22Rv1 (cell line): ENCODE data around the gene SPEG.

Experiments
- H3K27ac ChIP-seq: fragments of 450-650 bp; 2 replicates; pipeline ENCODE4 v1.5.1; 2017
- ZFX ChIP-seq: fragments of 450-650 bp; IDR thresholded peaks from 2 replicates; pipeline ENCODE4 v1.6.1; 2017; ENCODE audit warnings: antibody characterized with exemption, borderline replicate concordance
- TF ChIP-seq, protein P1 (sequence below): fragments of 450-650 bp; IDR thresholded peaks from 2 replicates; pipeline ENCODE4 v1.5.1; 2017; ENCODE audit warnings: mild to moderate bottlenecking

SPEG gene

DNA sequence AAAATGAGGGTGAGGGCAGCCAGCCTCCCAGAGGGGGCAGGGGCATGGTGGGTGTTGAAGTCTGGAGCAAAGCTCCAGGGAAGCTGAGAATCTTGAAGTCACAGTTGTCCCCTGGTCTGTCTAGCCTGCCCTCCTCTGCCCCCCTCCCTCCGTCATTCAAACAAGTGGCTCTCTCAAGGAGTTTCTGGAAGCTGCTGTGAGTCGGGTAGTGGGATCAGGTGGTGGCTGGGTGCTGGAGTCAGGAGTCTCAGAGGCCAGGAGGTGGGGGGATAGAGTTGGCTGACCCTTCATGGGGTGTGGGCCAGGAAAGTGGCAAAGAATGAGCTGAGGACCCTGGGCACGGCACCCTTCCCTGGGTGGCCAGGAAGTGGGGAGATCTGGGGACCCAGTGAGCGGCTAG, 79.1 kb downstream of the SPEG start:
- H3K27ac ChIP-seq, result no peak overlapping the region
- TF ChIP-seq, protein P1, sequence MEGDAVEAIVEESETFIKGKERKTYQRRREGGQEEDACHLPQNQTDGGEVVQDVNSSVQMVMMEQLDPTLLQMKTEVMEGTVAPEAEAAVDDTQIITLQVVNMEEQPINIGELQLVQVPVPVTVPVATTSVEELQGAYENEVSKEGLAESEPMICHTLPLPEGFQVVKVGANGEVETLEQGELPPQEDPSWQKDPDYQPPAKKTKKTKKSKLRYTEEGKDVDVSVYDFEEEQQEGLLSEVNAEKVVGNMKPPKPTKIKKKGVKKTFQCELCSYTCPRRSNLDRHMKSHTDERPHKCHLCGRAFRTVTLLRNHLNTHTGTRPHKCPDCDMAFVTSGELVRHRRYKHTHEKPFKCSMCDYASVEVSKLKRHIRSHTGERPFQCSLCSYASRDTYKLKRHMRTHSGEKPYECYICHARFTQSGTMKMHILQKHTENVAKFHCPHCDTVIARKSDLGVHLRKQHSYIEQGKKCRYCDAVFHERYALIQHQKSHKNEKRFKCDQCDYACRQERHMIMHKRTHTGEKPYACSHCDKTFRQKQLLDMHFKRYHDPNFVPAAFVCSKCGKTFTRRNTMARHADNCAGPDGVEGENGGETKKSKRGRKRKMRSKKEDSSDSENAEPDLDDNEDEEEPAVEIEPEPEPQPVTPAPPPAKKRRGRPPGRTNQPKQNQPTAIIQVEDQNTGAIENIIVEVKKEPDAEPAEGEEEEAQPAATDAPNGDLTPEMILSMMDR, result no peak
- TF ChIP-seq ZFX, result no peak

DNA sequence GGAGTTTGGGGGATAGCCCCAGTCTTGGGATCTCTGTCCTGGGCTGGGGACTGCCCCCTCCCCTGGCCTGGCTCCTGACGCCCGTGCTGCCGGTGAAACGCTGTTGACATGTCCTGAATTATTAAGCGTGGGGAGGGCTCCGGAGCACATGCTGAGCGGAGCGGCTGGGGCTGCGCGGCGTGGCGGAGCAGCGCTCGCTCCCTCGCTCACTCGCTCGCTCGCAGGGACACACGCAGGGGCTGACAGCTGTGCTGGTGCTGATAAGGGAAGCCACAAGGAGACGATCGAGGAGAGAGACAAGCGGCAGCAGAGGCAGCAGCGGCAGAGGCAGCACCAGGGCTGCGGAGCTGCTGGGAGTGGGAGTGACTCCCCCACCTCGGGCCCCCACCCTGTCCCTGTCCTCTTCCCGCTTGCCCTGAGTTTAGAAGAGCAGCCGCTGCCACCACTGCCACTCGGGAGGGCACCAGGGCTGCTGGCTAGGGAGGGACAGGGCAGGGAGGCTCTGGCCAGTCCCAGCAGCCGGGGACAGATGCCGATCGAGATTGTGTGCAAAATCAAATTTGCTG, 79.6 kb downstream of the SPEG start, which contains the start of gene ASIC4:
Gene ASIC4 (plus strand): TSS at position 287 of the 566 bp plus-strand sequence. CDS start 243 bp downstream, at position 530.
- no peak within 1 kb of the TSS for H3K27ac ChIP-seq
- TF ChIP-seq ZFX, result no peak
- TF ChIP-seq, protein P1, result no peak

DNA sequence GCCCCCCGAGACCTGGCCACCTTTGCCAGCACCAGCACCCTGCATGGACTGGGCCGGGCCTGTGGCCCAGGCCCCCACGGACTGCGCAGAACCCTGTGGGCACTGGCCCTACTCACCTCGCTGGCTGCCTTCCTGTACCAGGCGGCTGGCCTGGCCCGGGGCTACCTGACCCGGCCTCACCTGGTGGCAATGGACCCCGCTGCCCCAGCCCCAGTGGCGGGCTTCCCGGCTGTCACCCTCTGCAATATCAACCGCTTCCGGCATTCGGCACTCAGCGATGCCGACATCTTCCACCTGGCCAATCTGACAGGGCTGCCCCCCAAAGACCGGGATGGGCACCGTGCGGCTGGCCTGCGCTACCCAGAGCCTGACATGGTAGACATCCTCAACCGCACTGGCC, 80.2 kb downstream of the SPEG start:
- no peak for TF ChIP-seq ZFX
- TF ChIP-seq, protein P1, result no peak
- H3K27ac ChIP-seq, result no peak overlapping the region

DNA sequence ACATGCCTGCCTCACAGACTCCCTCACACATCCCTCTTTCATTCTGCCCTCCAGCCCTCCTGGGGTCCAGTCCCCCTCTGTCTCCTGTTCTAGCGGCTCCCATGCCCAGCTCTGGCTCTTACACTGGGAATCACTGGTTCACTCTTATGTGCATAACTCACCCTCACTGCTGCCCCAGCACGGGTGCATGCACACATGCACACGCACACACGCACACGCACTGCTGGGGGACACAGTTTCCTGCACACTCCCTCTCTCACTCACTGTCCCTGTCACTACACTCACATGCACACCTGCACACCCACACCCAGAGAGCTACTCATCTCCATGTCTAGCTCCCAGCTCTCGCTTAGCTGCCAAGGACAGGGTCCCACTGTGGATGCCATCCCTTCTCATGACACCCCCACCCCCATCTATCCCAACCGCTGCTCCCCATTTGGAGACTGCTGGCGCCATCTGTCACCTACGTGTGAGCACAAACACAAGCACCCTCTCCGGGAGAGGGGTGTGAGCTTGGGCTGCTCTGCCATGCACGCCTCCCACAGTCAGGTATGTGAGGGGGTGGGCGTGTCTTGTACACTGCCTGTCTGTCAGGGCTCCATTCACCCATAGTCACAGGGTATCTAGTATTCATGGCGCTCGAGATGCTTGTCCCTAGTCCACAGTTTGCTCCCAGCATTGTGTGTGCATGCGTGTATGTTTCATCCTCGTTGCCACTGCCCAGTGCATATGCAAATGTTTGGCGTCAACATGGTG, 81.4 kb downstream of the SPEG start:
- H3K27ac ChIP-seq, result no peak overlapping the region
- no peak for TF ChIP-seq ZFX
- TF ChIP-seq, protein P1, result no peak

DNA sequence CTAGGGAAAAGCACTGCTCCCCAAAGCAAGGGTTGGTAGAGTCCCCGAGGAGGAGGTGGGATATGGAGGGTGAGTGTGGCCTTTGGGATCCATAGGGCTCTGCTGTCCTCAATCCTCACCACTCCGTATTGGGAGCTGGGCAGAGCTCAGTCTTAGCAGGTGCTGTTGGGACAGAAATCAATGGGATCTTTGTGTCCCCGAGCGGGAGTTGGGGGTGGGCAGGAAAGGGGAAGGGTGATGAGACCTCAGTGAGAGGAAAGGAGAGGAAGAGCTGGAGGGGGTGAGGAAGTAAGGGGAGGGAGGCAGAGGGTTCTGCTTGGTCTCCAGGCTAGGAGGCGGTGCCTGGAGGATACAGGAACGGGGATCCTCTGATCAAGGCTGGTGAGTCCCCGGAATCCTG, 82.2 kb downstream of the SPEG start:
- H3K27ac ChIP-seq, result no peak overlapping the region
- TF ChIP-seq, protein P1, result no peak
- TF ChIP-seq ZFX, result no peak

DNA sequence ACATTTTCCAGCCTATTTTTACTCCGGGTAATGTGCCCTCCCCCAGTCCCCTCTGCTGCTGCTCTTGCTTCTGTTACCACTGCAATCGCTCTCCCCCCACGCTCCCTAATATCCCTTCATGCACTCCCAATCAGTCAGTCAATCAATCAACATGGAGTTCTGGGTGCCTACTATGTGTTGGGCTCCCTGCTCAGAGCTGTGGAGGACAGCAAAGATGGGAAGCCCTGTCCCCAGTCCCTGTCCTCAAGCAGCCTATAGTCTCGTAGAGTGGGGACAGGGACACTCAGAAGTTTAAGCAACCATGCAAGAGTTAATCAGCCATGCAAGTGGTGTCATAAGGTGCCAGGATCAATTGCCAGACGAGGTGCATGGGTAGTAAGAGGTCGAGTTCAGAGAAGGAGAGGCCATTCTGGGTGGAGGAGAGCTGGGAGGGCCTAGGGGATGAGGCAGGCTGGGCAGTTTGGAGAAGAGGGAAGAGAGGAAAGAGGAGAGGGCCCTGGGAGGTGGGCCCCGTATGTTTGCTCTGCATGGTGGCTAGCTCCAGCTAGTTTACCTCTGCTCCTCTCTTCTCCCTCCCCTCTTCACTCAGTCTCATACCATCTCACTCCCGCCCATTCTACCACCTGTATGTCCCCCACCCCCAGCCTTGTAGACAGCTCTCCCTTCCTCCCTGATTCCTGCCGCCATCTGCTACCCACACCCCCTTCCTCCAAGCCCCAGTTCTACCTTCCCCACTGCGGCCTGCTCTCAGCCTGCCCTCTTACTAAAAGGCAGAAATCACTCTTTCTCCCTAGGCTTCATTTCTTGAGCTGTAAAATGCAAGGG, 83.5 kb downstream of the SPEG start:
- TF ChIP-seq, protein P1, result no peak
- no peak for TF ChIP-seq ZFX
- H3K27ac ChIP-seq, result no peak overlapping the region
